Ovary (tissue), 3 donors: ENCODE results near the gene PHACTR3.

ENCODE experiments used
- EP300 ChIP-seq: sonication (generic); formaldehyde crosslinking; IDR thresholded peaks from one replicate; pipeline ENCODE4 v1.6.1; 2017; ENCODE audit warnings: antibody characterized with exemption
- POLR2A ChIP-seq: fragments of 450-650 bp; IDR thresholded peaks from one replicate; pipeline ENCODE4 v1.6.1; 2017; ENCODE audit warnings: antibody characterized with exemption, mild to moderate bottlenecking, moderate library complexity
- TF ChIP-seq, protein P1 (sequence below), 3 donors: fragments of 450-650 bp in 2 of 3; fragments of 200-600 bp in 1 of 3; IDR thresholded peaks; one replicate each; pipeline versions ENCODE4 v1.5.1 to v1.8.0; 2016 to 2022; ENCODE audit warnings: antibody characterized with exemption in 3 of 3, mild to moderate bottlenecking in 1 of 3
- donor health status: DM: no; HTN: no; CAD: no.

DNA sequence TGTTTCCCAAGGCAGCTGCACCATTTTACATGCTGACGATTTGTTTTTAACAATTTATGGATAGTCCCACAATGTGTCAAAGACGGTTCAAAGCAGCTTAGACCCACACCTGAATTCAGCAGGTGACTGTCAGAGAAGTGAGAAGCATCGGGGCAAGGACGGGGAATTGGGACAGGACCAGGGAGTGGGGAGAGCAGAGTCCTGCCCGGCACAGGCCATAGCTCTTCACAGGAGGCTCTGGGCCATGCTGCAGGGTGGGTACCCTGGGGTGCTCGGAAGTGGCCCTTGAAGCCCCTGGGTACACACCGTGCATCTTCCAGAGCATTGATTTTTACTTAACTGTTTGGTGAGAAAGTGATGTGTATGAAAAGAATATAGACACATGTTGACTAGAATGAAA is 33.2 kb upstream of the PHACTR3 start:
- TF ChIP-seq, protein P1, sequence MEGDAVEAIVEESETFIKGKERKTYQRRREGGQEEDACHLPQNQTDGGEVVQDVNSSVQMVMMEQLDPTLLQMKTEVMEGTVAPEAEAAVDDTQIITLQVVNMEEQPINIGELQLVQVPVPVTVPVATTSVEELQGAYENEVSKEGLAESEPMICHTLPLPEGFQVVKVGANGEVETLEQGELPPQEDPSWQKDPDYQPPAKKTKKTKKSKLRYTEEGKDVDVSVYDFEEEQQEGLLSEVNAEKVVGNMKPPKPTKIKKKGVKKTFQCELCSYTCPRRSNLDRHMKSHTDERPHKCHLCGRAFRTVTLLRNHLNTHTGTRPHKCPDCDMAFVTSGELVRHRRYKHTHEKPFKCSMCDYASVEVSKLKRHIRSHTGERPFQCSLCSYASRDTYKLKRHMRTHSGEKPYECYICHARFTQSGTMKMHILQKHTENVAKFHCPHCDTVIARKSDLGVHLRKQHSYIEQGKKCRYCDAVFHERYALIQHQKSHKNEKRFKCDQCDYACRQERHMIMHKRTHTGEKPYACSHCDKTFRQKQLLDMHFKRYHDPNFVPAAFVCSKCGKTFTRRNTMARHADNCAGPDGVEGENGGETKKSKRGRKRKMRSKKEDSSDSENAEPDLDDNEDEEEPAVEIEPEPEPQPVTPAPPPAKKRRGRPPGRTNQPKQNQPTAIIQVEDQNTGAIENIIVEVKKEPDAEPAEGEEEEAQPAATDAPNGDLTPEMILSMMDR (IDR thresholded peaks at IDR 0.05): no peak
- TF ChIP-seq POLR2A (no peak), EP300 (no peak)
